H1 (cell line): ENCODE measurements around the gene TRAPPC13. TPM values are rescaled to one million over a fixed set of nuclear protein-coding genes. Genes with fewer than 3 reads are reported as not detected.
"Not testable (repeated sequence)": the region's sequence is repeated elsewhere in the genome, so short reads cannot be mapped to it uniquely, and the experiment has no call there.

Source experiments
- CTCF ChIA-PET: fragments of 300-600 bp; sonication (Branson Sonifier 250); formaldehyde crosslinking; loops from one replicate; lab custom pipeline; 2021; ENCODE audit not compliant: partially characterized antibody; lab: Charles Lee
- POLR2A ChIA-PET: fragments of 300-600 bp; sonication (Branson Sonifier 250); formaldehyde crosslinking; loops from one replicate; lab custom pipeline; 2021; ENCODE audit warnings: inconsistent platforms; ENCODE audit not compliant: partially characterized antibody; lab: Charles Lee
- DNase-seq, 2 experiments: peaks; one replicate each; pipeline versions ENCODE4 v3.0.0 to v3.0.0-alpha.2; 2010 to 2022; ENCODE audit warnings: low spot score in 2 of 2, low read depth in 1 of 2, mixed read lengths in 1 of 2
- FAIRE-seq: peaks from 2 replicates; lab custom pipeline; 2011; peaks lifted over from hg19 to GRCh38; lab: Jason Lieb, UNC
- H2AFZ ChIP-seq: 2 replicates; pipeline ENCODE4 v1.8.1; 2012; ENCODE audit warnings: low read length, inconsistent platforms
- H2AK5ac ChIP-seq: 2 replicates; pipeline ENCODE4 v1.6.1; 2013; ENCODE audit warnings: low read depth, low read length
- H2BK120ac ChIP-seq: replicated peaks from 2 replicates; pipeline ENCODE3; 2013; ENCODE audit warnings: low read depth, low read length, inconsistent platforms
- H2BK12ac ChIP-seq: 2 replicates; pipeline ENCODE4 v1.6.1; 2013; ENCODE audit warnings: low read depth, low read length
- H2BK15ac ChIP-seq: 2 replicates; pipeline ENCODE4 v1.6.1; 2013; ENCODE audit warnings: low read length
- H2BK20ac ChIP-seq: 2 replicates; pipeline ENCODE4 v1.6.1; 2013; ENCODE audit warnings: low read length
- H2BK5ac ChIP-seq: 2 replicates; pipeline ENCODE4 v1.6.1; 2013; ENCODE audit warnings: low read depth, low read length
- H3K14ac ChIP-seq: 2 replicates; pipeline ENCODE4 v1.6.1; 2013; ENCODE audit warnings: inconsistent platforms; ENCODE audit not compliant: insufficient read length
- H3K18ac ChIP-seq: 2 replicates; pipeline ENCODE4 v1.6.1; 2013; ENCODE audit warnings: low read length; ENCODE audit errors: extremely low read depth
- H3K23ac ChIP-seq: 2 replicates; pipeline ENCODE4 v1.6.1; 2013; ENCODE audit warnings: inconsistent platforms; ENCODE audit not compliant: insufficient read length
- H3K23me2 ChIP-seq: 2 replicates; pipeline ENCODE4 v1.6.1; 2013; ENCODE audit warnings: low read depth, low read length
- H3K27ac ChIP-seq: 2 replicates; pipeline ENCODE4 v1.6.1; 2011; ENCODE audit warnings: low read depth, low read length, inconsistent platforms
- H3K27me3 ChIP-seq, 4 experiments: replicated peaks in 1 of 4; 1 replicate in 1 of 4; 2 replicates in 3 of 4; pipeline versions ENCODE4 v1.6.1 to v1.8.1; 2011 to 2013; ENCODE audit warnings: low read length in 3 of 4, mild to moderate bottlenecking in 3 of 4, inconsistent platforms in 2 of 4, mixed read lengths in 2 of 4, moderate library complexity in 1 of 4; ENCODE audit not compliant: control insufficient read depth in 3 of 4, insufficient read depth in 3 of 4; ENCODE audit errors: extremely low read depth in 1 of 4
- H3K36me3 ChIP-seq, 4 experiments: 2 replicates each; pipeline versions ENCODE4 v1.6.1 to v1.8.1; 2011 to 2013; ENCODE audit warnings: mild to moderate bottlenecking in 4 of 4, low read length in 3 of 4, moderate library complexity in 2 of 4, control low read depth in 1 of 4, inconsistent platforms in 1 of 4; ENCODE audit not compliant: insufficient read depth in 4 of 4, control insufficient read depth in 2 of 4
- H3K4ac ChIP-seq: replicated peaks from 2 replicates; pipeline ENCODE3; 2013; ENCODE audit warnings: low read length, low read depth, mixed read lengths, inconsistent platforms; ENCODE audit not compliant: insufficient read length
- H3K4me1 ChIP-seq, 4 experiments: replicated peaks in 1 of 4; 1 replicate in 1 of 4; 2 replicates in 3 of 4; pipeline versions ENCODE4 v1.6.1 to v1.8.1; 2011 to 2013; ENCODE audit warnings: low read length in 3 of 4, inconsistent platforms in 2 of 4, mixed read lengths in 1 of 4; ENCODE audit not compliant: insufficient read depth in 4 of 4, control insufficient read depth in 3 of 4
- H3K4me2 ChIP-seq, 2 experiments: 2 replicates each; pipeline versions ENCODE4 v1.6.1 to v1.8.1; 2011 to 2013; ENCODE audit warnings: low read depth in 2 of 2, low read length in 2 of 2, control low read depth in 1 of 2, inconsistent platforms in 1 of 2, mild to moderate bottlenecking in 1 of 2; ENCODE audit not compliant: insufficient read depth in 1 of 2
- H3K4me3 ChIP-seq, 4 experiments: fragments of 200-600, 300-600 bp in 1 of 4; sonication (generic), shearing (Covaris generic), sonication (Bioruptor Twin) in 1 of 4; 2 replicates each; pipeline versions ENCODE4 v1.5.1 to v1.8.1; 2011 to 2016; ENCODE audit warnings: low read length in 4 of 4, low read depth in 3 of 4, control low read depth in 2 of 4, inconsistent platforms in 2 of 4, mild to moderate bottlenecking in 2 of 4, mixed read lengths in 1 of 4, moderate library complexity in 1 of 4; ENCODE audit not compliant: insufficient read depth in 2 of 4; ENCODE audit errors: extremely low read depth in 1 of 4
- H3K56ac ChIP-seq: replicated peaks from 2 replicates; pipeline ENCODE3; 2013; ENCODE audit warnings: low read depth, mild to moderate bottlenecking, mixed read lengths, low read length, inconsistent platforms; ENCODE audit not compliant: insufficient read length
- H3K79me1 ChIP-seq: 2 replicates; pipeline ENCODE4 v1.6.1; 2013; ENCODE audit warnings: low read depth, low read length, control low read depth
- H3K79me2 ChIP-seq, 2 experiments: 2 replicates each; pipeline versions ENCODE4 v1.6.1 to v1.8.1; 2012 to 2013; ENCODE audit warnings: low read length in 2 of 2, mild to moderate bottlenecking in 2 of 2, inconsistent platforms in 1 of 2; ENCODE audit not compliant: insufficient read depth in 2 of 2, control insufficient read depth in 1 of 2
- H3K9ac ChIP-seq, 4 experiments: replicated peaks in 1 of 4; 1 replicate in 1 of 4; 2 replicates in 3 of 4; pipeline versions ENCODE4 v1.6.1 to v1.8.1; 2011 to 2013; ENCODE audit warnings: low read depth in 3 of 4, low read length in 3 of 4, control low read depth in 2 of 4, mild to moderate bottlenecking in 2 of 4, moderate library complexity in 2 of 4, inconsistent platforms in 1 of 4; ENCODE audit errors: extremely low read depth in 1 of 4
- H3K9me3 ChIP-seq, 2 experiments: 2 replicates each; pipeline versions ENCODE4 v1.6.1 to v1.8.1; 2012 to 2013; ENCODE audit warnings: mild to moderate bottlenecking in 2 of 2, moderate library complexity in 2 of 2, control low read depth in 1 of 2, inconsistent platforms in 1 of 2, low read depth in 1 of 2, low read length in 1 of 2, mixed read lengths in 1 of 2; ENCODE audit not compliant: insufficient read depth in 2 of 2
- H4K20me1 ChIP-seq, 2 experiments: replicated peaks in 1 of 2; 2 replicates each; pipeline versions ENCODE3 to v1.8.1; 2011 to 2013; ENCODE audit warnings: inconsistent platforms in 2 of 2, low read length in 2 of 2, mild to moderate bottlenecking in 1 of 2; ENCODE audit not compliant: insufficient read depth in 2 of 2, control insufficient read depth in 1 of 2
- H4K5ac ChIP-seq: 2 replicates; pipeline ENCODE4 v1.6.1; 2013; ENCODE audit warnings: low read length, low read depth, mixed read lengths, inconsistent platforms; ENCODE audit not compliant: insufficient read length
- H4K8ac ChIP-seq: 2 replicates; pipeline ENCODE4 v1.8.0; 2013; ENCODE audit warnings: mild to moderate bottlenecking, moderate library complexity, low read length, inconsistent platforms; ENCODE audit not compliant: insufficient read depth; ENCODE audit errors: extremely low read depth
- H4K91ac ChIP-seq: replicated peaks from 2 replicates; pipeline ENCODE3; 2013; ENCODE audit warnings: low read length, mixed read lengths, inconsistent platforms; ENCODE audit not compliant: insufficient read length
- WGBS, 2 experiments: shearing (Covaris generic) in 1 of 2; methylation state at CpG; one replicate each; pipeline versions ENCODE4 v1.1.6 to v1.1.7; 2013 to 2015; ENCODE audit warnings: low lambda C conversion rate in 2 of 2, mixed read lengths in 2 of 2, inconsistent platforms in 1 of 2, low coverage in 1 of 2, missing lambda C conversion rate in 1 of 2; ENCODE audit not compliant: insufficient replicate concordance in 2 of 2, insufficient coverage in 1 of 2, insufficient read length in 1 of 2; ENCODE audit errors: extremely low coverage in 1 of 2, missing lambda C conversion rate in 1 of 2; 5-methylcytosine and 5-hydroxymethylcytosine counted together
- polyA plus RNA-seq, 7 experiments: library from polyadenylated mRNA; depleted of rRNA in 3 of 7; stranded (reverse) in 5 of 7; unstranded in 2 of 7; fragments of >200 nt in 5 of 7; fragments of 200-250 nt in 2 of 7; gene quantifications; 1 replicate in 5 of 7; 2 replicates in 1 of 7; 4 replicates in 1 of 7; pipeline versions ENCODE4 v1.2.1 to v1.2.3, GENCODE V29; 2011 to 2013; ENCODE audit warnings: missing spikeins in 2 of 7, mixed read lengths in 2 of 7
- total RNA-seq: library from RNA; stranded (reverse); fragmentation: NEBNext Ultra II Directional; extraction: Animal tissue kit (Norgen Biotek cat#: 25700); gene quantifications from 2 replicates; pipeline ENCODE4 v1.2.1, GENCODE V29; 2021

Gene TRAPPC13
- total and polyA plus RNA-seq, 2 of the 8 experiments (the other 6 are each of a cell fraction or from before 2014, with no cell fraction given), result 6.3 to 16.8 TPM

DNA sequence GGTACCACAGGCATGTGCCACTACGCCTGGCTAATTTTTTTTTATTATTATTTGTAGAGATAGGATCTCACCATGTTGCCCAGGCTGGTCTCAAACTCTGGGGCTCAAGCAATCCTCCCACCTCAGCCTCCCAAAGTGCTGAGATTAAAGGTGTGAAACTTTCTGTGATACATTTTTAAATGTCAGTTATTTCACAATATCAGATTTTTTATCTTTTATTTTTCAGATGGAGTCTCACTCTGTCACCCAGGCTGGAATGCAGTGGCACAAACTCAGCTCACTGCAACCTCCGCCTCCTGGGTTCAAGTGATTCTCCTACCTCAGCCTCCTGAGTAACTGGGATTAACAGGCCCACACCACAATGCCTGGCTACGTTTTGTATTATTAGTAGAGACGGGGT, 2.9 kb upstream of the TRAPPC13 start:
- H3K23ac ChIP-seq, H3K18ac ChIP-seq, H3K27ac ChIP-seq, H3K9ac ChIP-seq, H3K4me3 ChIP-seq, H4K5ac ChIP-seq, H3K36me3 ChIP-seq, H2BK12ac ChIP-seq, H3K27me3 ChIP-seq, H2BK20ac ChIP-seq, H3K4me2 ChIP-seq, H2AK5ac ChIP-seq, H2BK5ac ChIP-seq, CTCF ChIA-PET, H3K4ac ChIP-seq, H4K8ac ChIP-seq, H3K4me1 ChIP-seq, H3K9me3 ChIP-seq, DNase-seq, H3K79me1 ChIP-seq, FAIRE-seq, H3K23me2 ChIP-seq, H2BK120ac ChIP-seq, H2BK15ac ChIP-seq, H3K14ac ChIP-seq, H4K20me1 ChIP-seq, H3K56ac ChIP-seq, H4K91ac ChIP-seq, H2AFZ ChIP-seq: not testable (repeated sequence)
- POLR2A ChIA-PET, result interaction anchor here (1.2 kb wide), 1 partner anchor 10 kb away, joined by 3 read pairs; no protein-coding TSS in a partner anchor
- peaks cover 5 to 55% of the 10 kb centered on the region in 2 experiments; a peak in 3 of 4 replicates for H3K79me2 ChIP-seq
- 95% methylated on average over 4 of the region's 4 CpGs; no CpG with 5 or more reads in 1 of the 2 experiments for WGBS, 2 experiments
